ENCODE data around the gene NQO2.
"Not testable (repeated sequence)": the region's sequence is repeated elsewhere in the genome, so short reads cannot be mapped to it uniquely, and the experiment has no call there.

NQO2 gene

DNA sequence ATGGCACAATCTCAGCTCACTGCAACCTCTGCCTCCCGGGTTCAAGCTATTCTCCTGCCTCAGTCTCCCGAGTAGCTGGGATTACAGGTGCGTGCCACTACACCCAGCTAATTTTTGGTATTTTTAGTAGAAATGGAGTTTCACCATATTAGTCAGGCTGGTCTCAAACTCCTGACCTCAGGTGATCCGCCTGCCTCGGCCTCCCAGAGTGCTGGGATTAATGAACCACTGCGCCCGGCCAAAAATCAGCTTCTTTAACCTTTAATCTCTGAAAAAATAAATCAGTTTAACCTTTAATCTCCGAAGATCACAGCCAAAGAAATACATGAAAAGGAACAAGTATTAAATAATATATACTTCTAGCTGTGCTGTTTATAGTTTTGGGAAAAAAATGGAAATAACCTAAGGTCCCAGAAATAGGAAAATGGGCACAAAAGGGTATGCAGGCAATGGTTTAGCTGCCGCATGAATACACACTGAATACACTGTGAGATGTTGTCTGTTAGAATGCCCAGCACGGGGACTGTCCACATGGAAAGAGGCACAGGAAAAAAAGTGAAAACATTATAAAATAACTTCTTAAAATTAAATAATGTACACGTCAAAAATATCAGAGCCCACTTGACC lies 1.6 kb downstream of the NQO2 start:
- no peak for DNase-seq (ENCODE audit: low read depth, low spot score)
- Histone ChIP-seq H3K9me3 (ENCODE audit: control insufficient read depth, insufficient read depth, low read length) (no peaks in the 10 kb centered on the region), H3K27ac (ENCODE audit: low read length) (no peak overlapping the region), H3K27me3 (ENCODE audit: control insufficient read depth, insufficient read depth, low read length) (no peaks in the 10 kb centered on the region), H3K4me1 (ENCODE audit: control insufficient read depth, insufficient read depth, low read length) (peaks cover 5% of the 10 kb centered on the region; the same call in 1 of the 2 replicates), H3K36me3 (ENCODE audit: control insufficient read depth, insufficient read depth, low read length) (0 out of 2 replicates have a peak, but pooled peaks cover 2% of the 10 kb centered on the region), H3K4me3 (ENCODE audit: low read length) (no peak overlapping the region)
- no CpG with 5 or more reads among the region's 11 CpGs for WGBS (ENCODE audit: insufficient coverage, insufficient read length)

DNA sequence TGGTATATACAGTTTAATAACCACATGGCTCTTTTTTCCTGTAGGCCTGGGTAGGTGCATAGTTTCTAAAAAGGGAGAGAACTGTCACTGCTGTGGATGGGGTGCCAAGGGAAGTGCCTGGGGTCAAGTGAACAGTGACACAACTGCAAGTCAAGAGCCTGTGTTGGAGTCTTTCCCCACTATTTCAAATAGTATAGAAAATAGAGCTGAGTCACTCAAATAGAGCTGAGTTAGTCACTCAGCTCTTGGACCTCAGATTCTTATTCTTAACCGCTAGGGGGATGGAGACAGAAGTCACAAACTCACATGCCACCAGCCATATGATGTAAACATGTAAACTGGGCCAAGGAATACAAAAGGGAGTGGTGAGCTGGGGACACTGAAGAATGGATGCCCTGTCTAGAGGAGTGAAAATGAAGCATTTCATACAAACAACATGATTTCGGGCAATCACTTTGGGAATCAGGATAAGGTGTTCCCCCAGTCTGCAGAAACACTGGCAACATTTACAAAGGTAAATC lies 2.1 kb downstream of the NQO2 start:
- no peak overlapping the region for H3K27ac ChIP-seq (ENCODE audit: low read length)

DNA sequence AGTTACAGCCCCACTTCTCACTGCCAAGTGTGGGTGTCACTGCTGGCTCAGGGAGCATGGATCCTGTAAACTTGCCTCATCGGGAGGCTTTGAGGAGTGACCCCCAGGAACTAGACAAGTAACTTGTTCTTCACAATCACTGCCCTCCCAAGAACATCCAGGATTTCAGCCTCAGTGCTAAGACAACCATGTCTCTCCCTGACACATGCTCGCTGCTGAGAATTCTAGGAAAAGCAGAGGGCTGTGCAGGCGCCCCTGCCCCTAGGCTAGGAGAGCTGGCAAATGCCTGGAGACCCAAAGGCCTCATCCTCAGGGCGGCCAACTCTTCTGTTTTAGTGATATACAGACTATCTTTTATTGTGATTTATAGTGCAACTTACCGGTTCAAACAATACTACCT lies 3.5 kb downstream of the NQO2 start:
- H3K36me3 ChIP-seq (ENCODE audit: control insufficient read depth, insufficient read depth, low read length); H3K9me3 ChIP-seq (ENCODE audit: control insufficient read depth, insufficient read depth, low read length); H3K27ac ChIP-seq (ENCODE audit: low read length); DNase-seq (ENCODE audit: low read depth, low spot score); H3K4me3 ChIP-seq (ENCODE audit: low read length); H3K4me1 ChIP-seq (ENCODE audit: control insufficient read depth, insufficient read depth, low read length); H3K27me3 ChIP-seq (ENCODE audit: control insufficient read depth, insufficient read depth, low read length): not testable (repeated sequence)
- no CpG with 5 or more reads among the region's 5 CpGs for WGBS (ENCODE audit: insufficient coverage, insufficient read length)

More for the DNA sequence above, 2.1 kb downstream of the NQO2 start:
- Histone ChIP-seq H3K4me1 (ENCODE audit: control insufficient read depth, insufficient read depth, low read length) (peaks cover 5% of the 10 kb centered on the region; the same call in 1 of the 2 replicates), H3K27me3 (ENCODE audit: control insufficient read depth, insufficient read depth, low read length) (no peaks in the 10 kb centered on the region), H3K4me3 (ENCODE audit: low read length) (no peak overlapping the region), H3K9me3 (ENCODE audit: control insufficient read depth, insufficient read depth, low read length) (no peaks in the 10 kb centered on the region), H3K36me3 (ENCODE audit: control insufficient read depth, insufficient read depth, low read length) (0 out of 2 replicates have a peak, but pooled peaks cover 4% of the 10 kb centered on the region)
- no CpG with 5 or more reads among the region's 2 CpGs for WGBS (ENCODE audit: insufficient coverage, insufficient read length)
- DNase-seq (ENCODE audit: low read depth, low spot score) = no peak

DNA sequence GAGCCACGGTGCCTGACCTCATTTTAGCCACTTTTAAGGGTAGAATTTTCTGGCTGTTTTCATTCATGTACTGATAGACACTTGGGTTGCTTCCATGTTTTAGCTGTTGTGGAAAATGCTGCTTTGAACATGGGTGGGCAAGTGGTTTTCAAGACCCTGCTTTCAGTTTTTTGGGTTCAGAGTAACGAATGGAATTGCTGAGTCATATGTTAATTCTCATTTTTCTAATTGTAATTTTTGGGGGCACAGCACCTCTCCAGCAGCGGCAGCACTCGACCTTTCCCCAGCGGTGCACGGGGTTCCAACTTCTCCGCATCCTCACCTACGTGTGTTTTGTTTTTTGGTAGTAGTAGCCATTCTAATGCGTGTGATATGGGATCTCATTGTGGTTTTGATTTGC lies 5.4 kb downstream of the NQO2 start:
- no peak for DNase-seq (ENCODE audit: low read depth, low spot score)
- Histone ChIP-seq H3K27ac (ENCODE audit: low read length) (no peak overlapping the region), H3K27me3 (ENCODE audit: control insufficient read depth, insufficient read depth, low read length) (no peaks in the 10 kb centered on the region), H3K9me3 (ENCODE audit: control insufficient read depth, insufficient read depth, low read length) (no peaks in the 10 kb centered on the region), H3K4me3 (ENCODE audit: low read length) (no peak overlapping the region), H3K36me3 (ENCODE audit: control insufficient read depth, insufficient read depth, low read length) (peaks cover 9% of the 10 kb centered on the region; the same call in 1 of the 2 replicates), H3K4me1 (ENCODE audit: control insufficient read depth, insufficient read depth, low read length) (peaks cover 5% of the 10 kb centered on the region; the same call in 1 of the 2 replicates)
- WGBS (ENCODE audit: insufficient coverage, insufficient read length) = no CpG with 5 or more reads among the region's 9 CpGs

- Histone ChIP-seq H3K27me3 (ENCODE audit: control insufficient read depth, insufficient read depth, low read length) (no peaks in the 10 kb centered on the region), H3K4me3 (ENCODE audit: low read length) (no peak overlapping the region), H3K4me1 (ENCODE audit: control insufficient read depth, insufficient read depth, low read length) (peaks cover 5% of the 10 kb centered on the region; the same call in 1 of the 2 replicates), H3K9me3 (ENCODE audit: control insufficient read depth, insufficient read depth, low read length) (0 out of 2 replicates have a peak, but pooled peaks cover 2% of the 10 kb centered on the region), H3K27ac (ENCODE audit: low read length) (no peak overlapping the region), H3K36me3 (ENCODE audit: control insufficient read depth, insufficient read depth, low read length) (peaks cover 16% of the 10 kb centered on the region; the same call in 1 of the 2 replicates)
- DNase-seq (ENCODE audit: low read depth, low spot score) = no peak
- no CpG with 5 or more reads among the region's 9 CpGs for WGBS (ENCODE audit: insufficient coverage, insufficient read length)
These were observed 6.2 kb downstream of the NQO2 start for GRCh38 chr6:3005874-3006273.

DNA sequence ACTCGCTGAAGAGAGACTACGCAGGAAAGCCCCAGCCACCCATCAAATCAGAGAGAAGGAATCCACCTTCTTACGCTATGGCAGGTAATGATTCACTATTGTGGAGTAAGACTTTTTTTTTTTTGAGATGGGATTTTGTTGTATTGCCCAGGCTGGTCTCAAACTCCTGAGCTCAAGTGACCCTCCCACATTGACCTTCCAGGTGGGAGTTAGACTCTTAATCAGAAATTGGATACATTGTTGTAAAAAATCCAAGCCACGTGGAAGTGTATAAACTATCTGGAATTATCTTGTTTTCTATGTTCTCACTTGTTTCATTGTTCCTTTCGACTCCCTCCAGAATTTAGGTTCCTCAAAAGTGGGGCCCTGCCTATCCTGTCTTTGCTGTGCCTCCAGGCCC lies 6.8 kb downstream of the NQO2 start:
- H3K4me1 ChIP-seq (ENCODE audit: control insufficient read depth, insufficient read depth, low read length) = peaks cover 5% of the 10 kb centered on the region; the same call in 1 of the 2 replicates
- H3K36me3 ChIP-seq (ENCODE audit: control insufficient read depth, insufficient read depth, low read length) = peaks cover 18% of the 10 kb centered on the region; the same call in 1 of the 2 replicates
- no CpG with 5 or more reads among the region's 5 CpGs for WGBS (ENCODE audit: insufficient coverage, insufficient read length)
- H3K27me3 ChIP-seq (ENCODE audit: control insufficient read depth, insufficient read depth, low read length) = no peaks in the 10 kb centered on the region
- DNase-seq (ENCODE audit: low read depth, low spot score) = no peak
- H3K4me3 ChIP-seq (ENCODE audit: low read length) = no peak overlapping the region
- H3K27ac ChIP-seq (ENCODE audit: low read length) = no peak overlapping the region
- H3K9me3 ChIP-seq (ENCODE audit: control insufficient read depth, insufficient read depth, low read length) = 0 out of 2 replicates have a peak, but pooled peaks cover 2% of the 10 kb centered on the region

DNA sequence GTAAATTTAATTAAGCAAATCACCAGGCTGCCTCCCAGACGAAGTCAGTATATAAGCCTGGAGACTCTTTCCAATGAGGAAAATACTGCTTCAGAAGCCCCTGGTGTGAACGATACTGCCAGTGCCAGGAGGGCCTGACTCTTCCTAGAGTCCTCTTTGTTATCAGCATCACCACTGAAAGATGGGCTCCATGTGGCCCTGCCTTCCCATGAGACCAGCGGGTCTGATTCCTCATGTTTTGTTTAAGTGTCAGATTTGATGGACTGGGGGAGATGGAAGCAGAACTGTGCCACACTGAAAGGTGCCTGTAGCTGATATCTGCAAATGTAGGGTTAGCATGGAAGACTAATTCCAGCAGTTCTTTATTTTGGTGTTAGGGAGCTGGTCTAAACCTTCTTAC lies 7.9 kb downstream of the NQO2 start:
- Histone ChIP-seq H3K36me3 (ENCODE audit: control insufficient read depth, insufficient read depth, low read length) (peaks cover 22% of the 10 kb centered on the region; the same call in 1 of the 2 replicates), H3K27me3 (ENCODE audit: control insufficient read depth, insufficient read depth, low read length) (no peaks in the 10 kb centered on the region), H3K9me3 (ENCODE audit: control insufficient read depth, insufficient read depth, low read length) (0 out of 2 replicates have a peak, but pooled peaks cover 2% of the 10 kb centered on the region), H3K4me1 (ENCODE audit: control insufficient read depth, insufficient read depth, low read length) (peaks cover 5% of the 10 kb centered on the region; the same call in 1 of the 2 replicates), H3K4me3 (ENCODE audit: low read length) (no peak overlapping the region), H3K27ac (ENCODE audit: low read length) (no peak overlapping the region)
- no CpG with 5 or more reads among the region's 3 CpGs for WGBS (ENCODE audit: insufficient coverage, insufficient read length)
- no peak for DNase-seq (ENCODE audit: low read depth, low spot score)

GRCh38 chr6:3008712-3009265 lies 9.1 kb downstream of the NQO2 start:
- no CpG with 5 or more reads among the region's 17 CpGs for WGBS (ENCODE audit: insufficient coverage, insufficient read length)
- peaks cover 27% of the 10 kb centered on the region for H3K36me3 ChIP-seq (ENCODE audit: control insufficient read depth, insufficient read depth, low read length)
- not testable (repeated sequence) for H3K27ac ChIP-seq (ENCODE audit: low read length)

DNA sequence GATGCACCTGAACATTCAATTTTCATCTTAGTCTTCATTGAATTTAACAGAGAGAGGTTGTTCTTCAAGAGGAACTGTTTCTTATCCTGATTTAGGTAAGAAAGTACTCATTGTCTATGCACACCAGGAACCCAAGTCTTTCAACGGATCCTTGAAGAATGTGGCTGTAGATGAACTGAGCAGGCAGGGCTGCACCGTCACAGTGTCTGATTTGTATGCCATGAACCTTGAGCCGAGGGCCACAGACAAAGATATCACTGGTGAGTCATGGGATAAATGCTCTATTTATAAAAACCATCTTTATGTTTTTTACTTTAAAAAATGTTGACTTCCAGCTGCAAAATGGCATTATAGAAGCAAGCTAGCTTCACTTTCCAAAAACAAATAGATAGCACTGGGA lies 10.2 kb downstream of the NQO2 start:
- WGBS (ENCODE audit: insufficient coverage, insufficient read length) = no CpG with 5 or more reads among the region's 3 CpGs

More at GRCh38 chr6:3008712-3009265, 9.1 kb downstream of the NQO2 start:
- not testable (repeated sequence) for H3K27me3 ChIP-seq (ENCODE audit: control insufficient read depth, insufficient read depth, low read length); H3K9me3 ChIP-seq (ENCODE audit: control insufficient read depth, insufficient read depth, low read length); DNase-seq (ENCODE audit: low read depth, low spot score); H3K4me1 ChIP-seq (ENCODE audit: control insufficient read depth, insufficient read depth, low read length); H3K4me3 ChIP-seq (ENCODE audit: low read length)

GRCh38 chr6:3011158-3011557 lies 11.5 kb downstream of the NQO2 start:
- Histone ChIP-seq H3K36me3 (ENCODE audit: control insufficient read depth, insufficient read depth, low read length) (peaks cover 43% of the 10 kb centered on the region), H3K4me3 (ENCODE audit: low read length) (no peak overlapping the region), H3K9me3 (ENCODE audit: control insufficient read depth, insufficient read depth, low read length) (0 out of 2 replicates have a peak, but pooled peaks cover 2% of the 10 kb centered on the region), H3K4me1 (ENCODE audit: control insufficient read depth, insufficient read depth, low read length) (peaks cover 2% of the 10 kb centered on the region; the same call in 1 of the 2 replicates), H3K27ac (ENCODE audit: low read length) (no peak overlapping the region), H3K27me3 (ENCODE audit: control insufficient read depth, insufficient read depth, low read length) (no peaks in the 10 kb centered on the region)
- DNase-seq (ENCODE audit: low read depth, low spot score) = no peak

More for the DNA sequence above, 10.2 kb downstream of the NQO2 start:
- no peak for DNase-seq (ENCODE audit: low read depth, low spot score)
- H3K36me3 ChIP-seq (ENCODE audit: control insufficient read depth, insufficient read depth, low read length) = peaks cover 36% of the 10 kb centered on the region
- H3K27me3 ChIP-seq (ENCODE audit: control insufficient read depth, insufficient read depth, low read length) = no peaks in the 10 kb centered on the region
- H3K4me1 ChIP-seq (ENCODE audit: control insufficient read depth, insufficient read depth, low read length) = peaks cover 5% of the 10 kb centered on the region; the same call in 1 of the 2 replicates
- H3K27ac ChIP-seq (ENCODE audit: low read length) = no peak overlapping the region
- no peak overlapping the region for H3K4me3 ChIP-seq (ENCODE audit: low read length)
- H3K9me3 ChIP-seq (ENCODE audit: control insufficient read depth, insufficient read depth, low read length) = 0 out of 2 replicates have a peak, but pooled peaks cover 2% of the 10 kb centered on the region

Measured in iPS DF 6.9 (cell line).